CD8-positive, alpha-beta memory T cell (primary cell): ENCODE measurements around the gene TEP1. TPM values are rescaled to one million over a fixed set of nuclear protein-coding genes. Genes with fewer than 3 reads are reported as not detected.

Source experiments
- CTCF ChIA-PET: fragments of 350-600 bp; sonication (Branson Sonifier 250); formaldehyde crosslinking; loops from one replicate; lab custom pipeline; 2021; ENCODE audit warnings: antibody characterized with exemption; lab: Charles Lee
- POLR2A ChIA-PET: fragments of 350-600 bp; sonication (Branson Sonifier 250); formaldehyde crosslinking; loops from one replicate; lab custom pipeline; 2021; ENCODE audit warnings: antibody characterized with exemption; lab: Charles Lee
- DNase-seq, 5 donors: peaks; one replicate each; pipeline versions ENCODE4 v3.0.0 to v3.0.0-alpha.2; 2020 to 2022; ENCODE audit warnings: mixed read lengths in 1 of 5
- H3K27ac ChIP-seq: one replicate; pipeline ENCODE4 v1.7.0; 2013; ENCODE audit warnings: low read depth, mild to moderate bottlenecking, low read length, moderate library complexity
- H3K27me3 ChIP-seq: 2 replicates; pipeline ENCODE4 v1.7.0; 2013; ENCODE audit warnings: low read length, mild to moderate bottlenecking; ENCODE audit not compliant: insufficient read depth, poor library complexity, severe bottlenecking
- H3K36me3 ChIP-seq: 2 replicates; pipeline ENCODE4 v1.7.0; 2013; ENCODE audit warnings: mild to moderate bottlenecking, low read length, moderate library complexity; ENCODE audit not compliant: insufficient read depth
- H3K4me1 ChIP-seq: 2 replicates; pipeline ENCODE4 v1.7.0; 2013; ENCODE audit warnings: mild to moderate bottlenecking, low read length, moderate library complexity; ENCODE audit not compliant: insufficient read depth
- H3K4me3 ChIP-seq: 2 replicates; pipeline ENCODE4 v1.7.0; 2013; ENCODE audit warnings: mild to moderate bottlenecking, low read length
- H3K9me3 ChIP-seq: 2 replicates; pipeline ENCODE4 v1.7.0; 2013; ENCODE audit warnings: mild to moderate bottlenecking, low read length
- H3K27ac Mint-ChIP-seq, 8 donors: one replicate each; pipeline ENCODE4 v1.8.0; 2020 to 2021; ENCODE audit warnings: mixed read lengths in 8 of 8, mild to moderate bottlenecking in 6 of 8, inconsistent platforms in 3 of 8, moderate library complexity in 3 of 8
- H3K27me3 Mint-ChIP-seq, 2 donors: one replicate each; pipeline ENCODE4 v1.8.0; 2020 to 2021; ENCODE audit warnings: mixed read lengths in 2 of 2, mild to moderate bottlenecking in 1 of 2, moderate library complexity in 1 of 2
- H3K36me3 Mint-ChIP-seq, 3 donors: one replicate each; pipeline ENCODE4 v1.8.0; 2020 to 2021; ENCODE audit warnings: mixed read lengths in 3 of 3, inconsistent platforms in 1 of 3, mild to moderate bottlenecking in 1 of 3
- H3K4me1 Mint-ChIP-seq, 3 donors: one replicate each; pipeline ENCODE4 v1.8.0; 2020 to 2021; ENCODE audit warnings: mixed read lengths in 3 of 3, inconsistent platforms in 1 of 3, mild to moderate bottlenecking in 1 of 3
- H3K4me3 Mint-ChIP-seq, 7 donors: one replicate each; pipeline ENCODE4 v1.8.0; 2020 to 2021; ENCODE audit warnings: mixed read lengths in 7 of 7, mild to moderate bottlenecking in 6 of 7, moderate library complexity in 4 of 7, inconsistent platforms in 2 of 7
- H3K9me3 Mint-ChIP-seq, 5 donors: one replicate each; pipeline ENCODE4 v1.8.0; 2020 to 2022; ENCODE audit warnings: mixed read lengths in 5 of 5, mild to moderate bottlenecking in 3 of 5, moderate library complexity in 2 of 5, inconsistent platforms in 1 of 5
- polyA plus RNA-seq: library from polyadenylated mRNA; unstranded; fragments of 300-500 nt; fragmentation: Illumina TruSeq; gene quantifications from one replicate; pipeline ENCODE4 v1.2.3, GENCODE V29; 2021
- total RNA-seq, 2 experiments: library from RNA; stranded (reverse); gene quantifications; one replicate each; pipeline ENCODE4 v1.2.3, GENCODE V29; 2021

Gene TEP1
- total and polyA plus RNA-seq, 3 experiments from 2014 or later, result 9.1 to 33.0 (median 31.7) TPM

DNA sequence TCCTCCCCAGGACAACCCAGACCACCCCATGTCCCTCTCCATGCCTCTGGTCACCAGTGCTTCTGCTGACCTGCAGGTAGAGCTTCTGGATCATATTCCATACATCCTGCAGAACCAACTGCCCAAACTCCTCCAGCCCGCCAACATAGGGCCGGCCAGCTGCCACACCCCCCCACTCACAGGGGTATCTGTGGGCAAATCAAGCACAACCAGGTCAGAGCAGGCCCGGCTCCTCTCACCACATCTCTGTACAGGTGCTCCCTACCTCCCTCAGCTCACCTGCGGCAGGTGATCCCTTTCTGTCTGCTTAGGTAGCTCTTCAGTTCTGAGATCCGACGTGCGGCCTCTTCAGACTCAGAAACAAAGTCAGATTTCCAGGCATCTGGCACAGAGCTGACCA, 29.0 kb downstream of the TEP1 start:
- Histone ChIP-seq H3K27ac (no peak overlapping the region), H3K4me1 (no peaks in the 10 kb centered on the region), H3K36me3 (peaks cover 81% of the 10 kb centered on the region), H3K9me3 (no peaks in the 10 kb centered on the region), H3K4me3 (no peak overlapping the region), H3K27me3 (no peaks in the 10 kb centered on the region)
- DNase-seq, result no peak
- H3K27ac Mint-ChIP-seq, result peak overlapping the region in 3 of 8 donors; percentile 55 to 77 (median 71)
- no peak overlapping the region for H3K4me3 Mint-ChIP-seq
- no peaks in the 10 kb centered on the region for H3K9me3 Mint-ChIP-seq
- H3K27me3 Mint-ChIP-seq, result no peaks in the 10 kb centered on the region
- ChIA-PET POLR2A (no interaction called here), CTCF (no interaction called here)
- no peaks in the 10 kb centered on the region for H3K4me1 Mint-ChIP-seq
- H3K36me3 Mint-ChIP-seq, result peaks cover 18 to 93% (median 25%) of the 10 kb centered on the region in 3 donors

DNA sequence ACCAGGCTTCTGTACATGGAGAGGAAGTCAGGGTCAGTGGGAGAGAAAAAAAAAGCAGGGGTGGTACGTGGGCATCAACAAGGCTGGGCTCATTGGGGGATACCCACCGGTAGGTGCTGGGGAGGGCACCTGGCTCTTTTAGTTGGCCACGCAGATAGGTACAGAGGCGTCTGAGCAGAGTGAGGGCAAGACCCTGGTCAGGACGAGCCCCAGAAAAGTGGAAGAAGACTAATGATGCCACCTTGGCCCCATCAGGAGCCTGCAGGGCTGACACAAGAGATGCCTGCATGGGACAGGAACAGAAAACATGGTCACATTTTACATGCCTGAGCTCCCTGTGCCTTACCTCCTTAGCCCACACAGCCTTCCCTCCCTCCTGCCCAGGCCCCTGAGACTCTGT, 29.7 kb downstream of the TEP1 start:
- H3K4me3 ChIP-seq, result no peak overlapping the region
- no peaks in the 10 kb centered on the region for H3K9me3 Mint-ChIP-seq
- no peaks in the 10 kb centered on the region for H3K27me3 Mint-ChIP-seq
- H3K9me3 ChIP-seq, result no peaks in the 10 kb centered on the region
- no peaks in the 10 kb centered on the region for H3K4me1 ChIP-seq
- DNase-seq, result no peak
- H3K27ac Mint-ChIP-seq, result peak overlapping the region in 1 of 8 donors; percentile 51
- H3K4me1 Mint-ChIP-seq, result no peaks in the 10 kb centered on the region
- no peaks in the 10 kb centered on the region for H3K27me3 ChIP-seq
- H3K4me3 Mint-ChIP-seq, result no peak overlapping the region
- peaks cover 14 to 93% (median 23%) of the 10 kb centered on the region in 3 donors for H3K36me3 Mint-ChIP-seq
- CTCF ChIA-PET, result no interaction called here
- no peak overlapping the region for H3K27ac ChIP-seq
- POLR2A ChIA-PET, result no interaction called here
- peaks cover 84% of the 10 kb centered on the region for H3K36me3 ChIP-seq

DNA sequence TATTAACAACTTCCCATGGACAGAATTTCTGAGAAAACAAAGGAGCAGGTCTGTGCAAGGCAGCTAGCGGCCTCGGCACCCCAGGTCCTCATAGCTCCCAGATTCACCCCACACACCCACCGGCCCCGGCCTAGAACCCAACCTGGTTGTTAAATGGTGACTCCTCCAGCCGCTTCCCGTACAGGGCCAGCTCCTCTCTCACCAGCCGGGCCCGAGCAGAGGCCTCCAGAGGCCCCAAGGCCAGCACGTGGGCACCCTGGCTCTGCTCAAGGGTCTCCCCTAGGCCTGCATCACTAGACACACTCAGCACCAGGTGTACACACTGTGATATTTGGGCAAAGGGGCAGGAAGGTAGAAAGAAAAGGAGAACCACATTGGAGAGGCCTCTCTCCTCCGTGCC, 30.3 kb downstream of the TEP1 start:
- peaks cover 10 to 93% (median 20%) of the 10 kb centered on the region in 3 donors for H3K36me3 Mint-ChIP-seq
- H3K27ac Mint-ChIP-seq, result no peak overlapping the region

DNA sequence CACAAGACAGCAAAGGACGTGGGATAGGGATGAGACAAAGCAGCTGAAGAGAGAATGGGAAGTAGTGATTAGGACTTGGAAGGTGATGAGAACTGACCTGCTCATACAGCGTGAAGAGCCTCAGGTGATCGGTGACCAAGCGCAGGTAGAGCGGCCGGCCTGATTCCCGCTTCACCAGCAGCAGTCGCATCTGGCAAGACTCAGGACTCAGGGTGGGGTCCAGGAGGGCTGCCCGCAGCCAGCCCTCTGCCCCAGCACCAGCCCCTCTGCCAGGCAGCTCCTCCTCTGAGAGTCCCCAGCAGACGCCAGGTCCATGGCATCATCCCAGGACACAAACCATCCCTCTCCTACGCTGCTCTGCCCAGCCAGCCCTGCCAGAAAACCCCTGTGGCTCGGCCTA, 30.8 kb downstream of the TEP1 start:
- no peak overlapping the region for H3K27ac ChIP-seq
- H3K27me3 ChIP-seq, result no peaks in the 10 kb centered on the region
- H3K4me3 ChIP-seq, result no peak overlapping the region
- Mint-ChIP-seq H3K27me3 (no peaks in the 10 kb centered on the region), H3K4me1 (no peaks in the 10 kb centered on the region), H3K4me3 (no peak overlapping the region), H3K9me3 (no peaks in the 10 kb centered on the region), H3K36me3 (peaks cover 5 to 93% (median 20%) of the 10 kb centered on the region in 3 donors), H3K27ac (no peak overlapping the region)
- no peak for DNase-seq
- no peaks in the 10 kb centered on the region for H3K4me1 ChIP-seq
- peaks cover 86% of the 10 kb centered on the region for H3K36me3 ChIP-seq
- H3K9me3 ChIP-seq, result no peaks in the 10 kb centered on the region
- CTCF ChIA-PET, result no interaction called here
- POLR2A ChIA-PET, result interaction anchor here (0.5 kb wide), 1 partner anchor 41 kb away, joined by 3 read pairs; no protein-coding TSS in a partner anchor

More for the DNA sequence above, 30.3 kb downstream of the TEP1 start:
- Histone ChIP-seq H3K4me3 (no peak overlapping the region), H3K27ac (no peak overlapping the region), H3K4me1 (no peaks in the 10 kb centered on the region), H3K27me3 (no peaks in the 10 kb centered on the region), H3K9me3 (no peaks in the 10 kb centered on the region), H3K36me3 (peaks cover 86% of the 10 kb centered on the region)
- no peak for DNase-seq
- Mint-ChIP-seq H3K4me3 (no peak overlapping the region), H3K4me1 (no peaks in the 10 kb centered on the region), H3K27me3 (no peaks in the 10 kb centered on the region), H3K9me3 (no peaks in the 10 kb centered on the region)
- ChIA-PET POLR2A (no interaction called here), CTCF (no interaction called here)

DNA sequence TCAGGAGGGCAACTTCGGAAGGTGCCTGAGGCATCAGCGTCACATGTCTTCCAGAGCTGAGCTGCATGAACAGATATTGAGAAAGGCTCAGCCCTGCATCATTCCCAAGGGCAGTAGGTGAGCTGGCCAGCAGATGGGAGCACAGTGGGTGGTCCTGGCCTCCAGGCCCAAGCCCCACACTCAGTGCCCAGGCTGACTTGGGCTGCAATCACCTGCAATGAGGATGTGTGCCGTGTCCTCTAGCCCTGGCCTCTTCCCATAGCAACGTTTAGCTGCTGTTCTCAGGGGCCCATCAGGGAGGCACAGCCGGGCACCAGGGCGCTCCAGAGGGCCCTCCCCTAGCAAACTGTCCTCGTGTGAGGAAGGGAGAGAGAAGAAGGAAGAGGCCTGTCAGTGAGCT, 32.0 kb downstream of the TEP1 start:
- peaks cover 84% of the 10 kb centered on the region for H3K36me3 ChIP-seq
- peak overlapping the region in 2 of 8 donors; percentile 30 to 76 for H3K27ac Mint-ChIP-seq
- ChIA-PET POLR2A (no interaction called here), CTCF (no interaction called here)
- no peak overlapping the region for H3K27ac ChIP-seq
- H3K36me3 Mint-ChIP-seq, result peaks cover 9 to 96% (median 19%) of the 10 kb centered on the region in 3 donors
- H3K4me3 Mint-ChIP-seq, result no peak overlapping the region
- no peak overlapping the region for H3K4me3 ChIP-seq
- H3K4me1 ChIP-seq, result no peaks in the 10 kb centered on the region
- no peaks in the 10 kb centered on the region for H3K9me3 ChIP-seq
- no peaks in the 10 kb centered on the region for H3K27me3 ChIP-seq
- DNase-seq, result no peak
- no peaks in the 10 kb centered on the region for H3K9me3 Mint-ChIP-seq
- no peaks in the 10 kb centered on the region for H3K4me1 Mint-ChIP-seq
- no peaks in the 10 kb centered on the region for H3K27me3 Mint-ChIP-seq

DNA sequence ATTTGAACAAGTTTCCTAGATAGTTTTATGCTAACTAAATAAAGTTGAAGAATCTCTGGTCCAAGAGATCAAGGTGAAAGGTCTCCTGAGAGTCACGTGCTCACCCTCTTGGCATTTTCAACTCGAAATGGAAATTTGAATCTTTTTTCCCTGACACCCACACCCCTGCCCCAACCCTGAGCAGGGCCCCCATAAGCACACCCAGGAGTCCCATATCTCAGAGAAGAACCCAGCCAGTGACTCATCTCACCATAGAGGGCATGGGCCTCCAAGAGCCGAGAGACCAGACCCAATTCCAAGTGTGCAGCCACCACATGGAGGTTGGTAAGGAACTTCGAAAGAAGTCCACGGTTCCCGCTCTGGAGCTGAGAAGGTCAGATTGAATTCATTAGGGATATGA, 32.6 kb downstream of the TEP1 start:
- H3K4me3 Mint-ChIP-seq, result no peak overlapping the region
- no peaks in the 10 kb centered on the region for H3K4me1 ChIP-seq
- H3K36me3 ChIP-seq, result peaks cover 79% of the 10 kb centered on the region
- H3K27ac Mint-ChIP-seq, result peak overlapping the region in 2 of 8 donors; percentile 8 to 30
- ChIA-PET POLR2A (no interaction called here), CTCF (interaction anchor here (1.3 kb wide), 1 partner anchor 10 kb away, joined by 3 read pairs; no protein-coding TSS in a partner anchor)
- no peaks in the 10 kb centered on the region for H3K9me3 Mint-ChIP-seq
- peaks cover 9 to 96% (median 20%) of the 10 kb centered on the region in 3 donors for H3K36me3 Mint-ChIP-seq
- no peak for DNase-seq
- no peak overlapping the region for H3K4me3 ChIP-seq
- H3K27me3 Mint-ChIP-seq, result no peaks in the 10 kb centered on the region
- H3K4me1 Mint-ChIP-seq, result no peaks in the 10 kb centered on the region
- H3K27ac ChIP-seq, result no peak overlapping the region
- H3K9me3 ChIP-seq, result no peaks in the 10 kb centered on the region
- no peaks in the 10 kb centered on the region for H3K27me3 ChIP-seq

DNA sequence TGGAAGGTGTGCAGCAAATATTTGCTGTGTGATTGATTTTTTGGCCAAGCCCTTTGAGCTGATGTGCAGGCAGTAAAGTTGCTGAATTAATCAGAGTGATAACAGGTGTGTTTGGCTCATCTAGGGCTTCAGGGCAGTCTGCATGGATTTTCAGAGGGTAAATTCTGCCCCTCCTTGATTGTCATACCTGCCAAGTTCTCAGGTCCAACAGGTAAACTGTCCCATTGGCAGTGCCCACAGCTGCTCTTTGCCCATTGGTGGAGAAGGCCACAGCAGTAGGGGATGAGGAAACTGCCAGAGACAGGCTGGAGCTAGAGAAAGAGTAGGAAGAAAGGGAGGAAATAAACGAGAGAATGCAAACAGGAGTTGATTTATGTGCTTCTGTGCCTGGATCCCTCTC, 33.6 kb downstream of the TEP1 start:
- Mint-ChIP-seq H3K36me3 (peaks cover 9 to 97% (median 23%) of the 10 kb centered on the region in 3 donors), H3K4me3 (no peak overlapping the region)

DNA sequence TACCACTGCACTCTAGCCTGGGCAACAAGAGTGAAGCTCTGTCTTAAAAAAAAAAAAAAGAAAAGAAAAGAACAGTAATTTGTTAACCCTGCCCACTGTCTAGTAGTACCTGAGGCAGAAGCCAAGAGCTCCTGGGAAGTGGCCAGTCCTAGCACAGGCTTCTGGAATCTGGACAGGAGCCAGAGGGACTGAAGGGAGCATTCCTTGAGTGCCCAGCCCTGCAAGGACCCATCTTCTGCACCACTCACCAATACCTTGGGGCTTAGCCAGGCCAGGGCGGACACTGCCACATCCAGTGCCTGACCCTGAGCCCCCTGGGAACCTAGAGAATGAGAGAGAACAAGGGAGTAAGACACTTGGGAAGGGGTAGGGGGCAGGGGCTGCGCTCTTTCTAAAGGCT, 36.1 kb downstream of the TEP1 start:
- Histone ChIP-seq H3K4me3 (no peak overlapping the region), H3K27ac (no peak overlapping the region), H3K36me3 (peaks cover 73% of the 10 kb centered on the region), H3K27me3 (no peaks in the 10 kb centered on the region), H3K4me1 (no peaks in the 10 kb centered on the region), H3K9me3 (no peaks in the 10 kb centered on the region)
- Mint-ChIP-seq H3K9me3 (no peaks in the 10 kb centered on the region), H3K4me1 (no peaks in the 10 kb centered on the region), H3K27ac (no peak overlapping the region), H3K36me3 (peaks cover 13 to 96% (median 25%) of the 10 kb centered on the region in 3 donors), H3K27me3 (no peaks in the 10 kb centered on the region), H3K4me3 (no peak overlapping the region)
- DNase-seq, result no peak
- CTCF ChIA-PET, result no interaction called here
- POLR2A ChIA-PET, result interaction anchor here (0.5 kb wide), 1 partner anchor 27 kb away, joined by 3 read pairs; no protein-coding TSS in a partner anchor

More for the DNA sequence above, 33.6 kb downstream of the TEP1 start:
- Histone ChIP-seq H3K36me3 (peaks cover 80% of the 10 kb centered on the region), H3K27ac (no peak overlapping the region), H3K9me3 (no peaks in the 10 kb centered on the region), H3K27me3 (no peaks in the 10 kb centered on the region), H3K4me1 (no peaks in the 10 kb centered on the region), H3K4me3 (no peak overlapping the region)
- no peak for DNase-seq
- Mint-ChIP-seq H3K27ac (peak overlapping the region in 2 of 8 donors; percentile 5 to 45), H3K27me3 (no peaks in the 10 kb centered on the region), H3K4me1 (no peaks in the 10 kb centered on the region), H3K9me3 (no peaks in the 10 kb centered on the region)
- ChIA-PET POLR2A (no interaction called here), CTCF (interaction anchor here (1.3 kb wide), 1 partner anchor 11 kb away, joined by 3 read pairs; no protein-coding TSS in a partner anchor)
